OCI-LY7 (cell line): ENCODE data around the gene PLTP. TPM values are rescaled to one million over a fixed set of nuclear protein-coding genes. Genes with fewer than 3 reads are reported as not detected.

Experiments used
- BruUV-seq: library from RNA; stranded (reverse); fragments of 400-500 nt; replicated peaks from 2 replicates; lab custom pipeline; 2021; lab: Mats Ljungman, UMichigan
- CTCF ChIA-PET: fragments of 300-600 bp; sonication (Branson Sonifier 250); formaldehyde crosslinking; loops from one replicate; lab custom pipeline; 2022; ENCODE audit warnings: antibody characterized with exemption; ENCODE audit not compliant: unreplicated experiment; lab: Charles Lee
- POLR2A ChIA-PET: fragments of 300-600 bp; sonication (Branson Sonifier 250); formaldehyde crosslinking; loops from one replicate; lab custom pipeline; 2022; ENCODE audit warnings: antibody characterized with exemption; lab: Charles Lee
- DNase-seq: peaks from one replicate; pipeline ENCODE4 v3.0.0-alpha.2; 2015; ENCODE audit warnings: low spot score
- H2AFZ ChIP-seq: fragments of 200-600 bp; sonication (generic), shearing (Covaris generic); 2 replicates; pipeline ENCODE4 v1.6.1; 2014; ENCODE audit warnings: mild to moderate bottlenecking, antibody characterized with exemption, low read length, moderate library complexity
- H3K27ac ChIP-seq: fragments of 200-600 bp; sonication (generic); 2 replicates; pipeline ENCODE4 v1.5.1; 2014; ENCODE audit warnings: mixed run types, low read depth, mild to moderate bottlenecking, moderate library complexity, low read length, inconsistent platforms; ENCODE audit not compliant: poor library complexity, severe bottlenecking
- H3K36me3 ChIP-seq: fragments of 200-600 bp; sonication (generic); 2 replicates; pipeline ENCODE4 v1.6.1; 2014; ENCODE audit warnings: mild to moderate bottlenecking, antibody characterized with exemption, low read length, moderate library complexity, mixed read lengths; ENCODE audit not compliant: insufficient read depth
- H3K4me1 ChIP-seq: fragments of 200-600 bp; sonication (generic); 2 replicates; pipeline ENCODE4 v1.5.1; 2014; ENCODE audit warnings: mild to moderate bottlenecking, low read length; ENCODE audit not compliant: insufficient read depth, poor library complexity, severe bottlenecking
- H3K4me2 ChIP-seq: fragments of 200-600 bp; sonication (generic); 2 replicates; pipeline ENCODE4 v1.6.1; 2014; ENCODE audit warnings: mild to moderate bottlenecking, low read length
- H3K4me3 ChIP-seq: fragments of 200-600 bp; sonication (generic); 2 replicates; pipeline ENCODE4 v1.5.1; 2014; ENCODE audit warnings: mild to moderate bottlenecking, low read depth, low read length; ENCODE audit not compliant: poor library complexity, severe bottlenecking
- H3K79me2 ChIP-seq: fragments of 200-600 bp; sonication (generic); 2 replicates; pipeline ENCODE4 v1.6.1; 2016; ENCODE audit warnings: low read depth, mild to moderate bottlenecking, low read length, moderate library complexity, mixed read lengths; ENCODE audit not compliant: insufficient read depth
- H3K9me2 ChIP-seq: fragments of 200-600 bp; sonication (generic); 2 replicates; pipeline ENCODE4 v1.6.1; 2016; ENCODE audit warnings: mild to moderate bottlenecking, low read length, mixed read lengths; ENCODE audit not compliant: insufficient read depth
- H3K9me3 ChIP-seq: fragments of 200-600 bp; sonication (generic); 2 replicates; pipeline ENCODE4 v1.6.1; 2014; ENCODE audit warnings: mild to moderate bottlenecking, mixed run types, low read length, mixed read lengths
- H4K20me1 ChIP-seq: fragments of 200-600 bp; sonication (generic); 2 replicates; pipeline ENCODE4 v1.6.1; 2014; ENCODE audit warnings: mild to moderate bottlenecking, antibody characterized with exemption, low read length, moderate library complexity, mixed read lengths; ENCODE audit not compliant: insufficient read depth
- EZH2phosphoT487 ChIP-seq: fragments of 200-600 bp; sonication (generic); IDR thresholded peaks from 2 replicates; pipeline ENCODE4 v1.6.1; 2018; ENCODE audit warnings: low read depth, borderline replicate concordance, mild to moderate bottlenecking, mixed run types, antibody characterized with exemption, low read length, moderate library complexity, mixed read lengths
- intact Hi-C: fragments of 100-400 bp; cut with micrococcal nuclease; formaldehyde crosslinking; loops from one replicate; pipeline ENCODE4 v1.10.0; 2022; ENCODE audit not compliant: unreplicated experiment
- total RNA-seq, 2 experiments: library from RNA; depleted of rRNA in 1 of 2; stranded (reverse); fragments of >200 nt in 1 of 2; shearing (Covaris generic) in 1 of 2; gene quantifications; 2 replicates each; pipeline ENCODE4 v1.2.3, GENCODE V29; 2014 to 2022
- TF ChIP-seq, protein P1 (sequence below): fragments of 200-600 bp; sonication (generic); conservative IDR thresholded peaks from 2 replicates; pipeline ENCODE4 v1.5.1; 2014; ENCODE audit warnings: mild to moderate bottlenecking, antibody characterized with exemption, low read length, moderate library complexity, mixed read lengths

Gene PLTP
- total RNA-seq, 2 experiments from 2014 or later: 12.7 to 17.1 TPM

DNA sequence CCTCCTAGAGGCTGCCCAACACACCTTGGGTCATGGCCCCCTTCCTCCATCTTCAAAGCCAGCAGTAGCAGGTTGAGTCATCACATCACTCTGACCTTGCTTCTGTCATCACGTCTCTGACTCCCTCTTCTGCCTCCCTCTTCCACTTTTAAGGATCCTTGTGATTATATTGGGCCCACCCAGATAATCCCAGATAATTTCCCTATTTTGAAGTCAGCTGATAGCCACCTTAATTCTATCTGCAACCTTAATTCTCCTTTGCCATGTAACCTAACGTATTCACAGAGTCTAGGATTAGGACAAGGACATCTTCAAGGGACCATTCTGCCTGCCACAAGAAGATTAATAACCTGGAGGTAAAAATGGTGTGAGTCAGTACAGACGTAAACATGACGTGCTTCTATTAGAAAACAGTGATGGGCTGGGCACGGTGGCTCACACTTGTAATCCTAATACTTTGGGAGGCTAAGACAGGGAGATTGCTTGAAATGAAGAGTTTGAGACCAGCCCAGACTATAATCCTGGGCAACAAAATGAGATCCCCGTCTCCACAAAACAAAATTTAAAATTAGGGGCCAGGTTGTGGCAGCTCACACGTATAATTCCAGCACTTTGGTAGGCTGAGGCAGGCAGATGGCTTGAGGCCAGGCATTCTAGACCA is 51.3 kb downstream of the PLTP start:
- Histone ChIP-seq H3K4me1 (peaks cover 19% of the 10 kb centered on the region), H4K20me1 (no peaks in the 10 kb centered on the region), H3K79me2 (peaks cover 24% of the 10 kb centered on the region; the same call in 1 of the 2 replicates), H2AFZ (no peak overlapping the region), H3K9me3 (no peaks in the 10 kb centered on the region), H3K27ac (no peak overlapping the region), H3K36me3 (no peaks in the 10 kb centered on the region), H3K9me2 (no peaks in the 10 kb centered on the region), H3K4me3 (no peak overlapping the region), H3K4me2 (no peak overlapping the region)
- intact Hi-C loops: no loop called here
- BruUV-seq: no TSS peak
- TF ChIP-seq, protein P1, sequence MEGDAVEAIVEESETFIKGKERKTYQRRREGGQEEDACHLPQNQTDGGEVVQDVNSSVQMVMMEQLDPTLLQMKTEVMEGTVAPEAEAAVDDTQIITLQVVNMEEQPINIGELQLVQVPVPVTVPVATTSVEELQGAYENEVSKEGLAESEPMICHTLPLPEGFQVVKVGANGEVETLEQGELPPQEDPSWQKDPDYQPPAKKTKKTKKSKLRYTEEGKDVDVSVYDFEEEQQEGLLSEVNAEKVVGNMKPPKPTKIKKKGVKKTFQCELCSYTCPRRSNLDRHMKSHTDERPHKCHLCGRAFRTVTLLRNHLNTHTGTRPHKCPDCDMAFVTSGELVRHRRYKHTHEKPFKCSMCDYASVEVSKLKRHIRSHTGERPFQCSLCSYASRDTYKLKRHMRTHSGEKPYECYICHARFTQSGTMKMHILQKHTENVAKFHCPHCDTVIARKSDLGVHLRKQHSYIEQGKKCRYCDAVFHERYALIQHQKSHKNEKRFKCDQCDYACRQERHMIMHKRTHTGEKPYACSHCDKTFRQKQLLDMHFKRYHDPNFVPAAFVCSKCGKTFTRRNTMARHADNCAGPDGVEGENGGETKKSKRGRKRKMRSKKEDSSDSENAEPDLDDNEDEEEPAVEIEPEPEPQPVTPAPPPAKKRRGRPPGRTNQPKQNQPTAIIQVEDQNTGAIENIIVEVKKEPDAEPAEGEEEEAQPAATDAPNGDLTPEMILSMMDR: no peak
- no peak for TF ChIP-seq EZH2phosphoT487
- DNase-seq: no peak
- POLR2A ChIA-PET: no interaction called here
- CTCF ChIA-PET: no interaction called here

DNA sequence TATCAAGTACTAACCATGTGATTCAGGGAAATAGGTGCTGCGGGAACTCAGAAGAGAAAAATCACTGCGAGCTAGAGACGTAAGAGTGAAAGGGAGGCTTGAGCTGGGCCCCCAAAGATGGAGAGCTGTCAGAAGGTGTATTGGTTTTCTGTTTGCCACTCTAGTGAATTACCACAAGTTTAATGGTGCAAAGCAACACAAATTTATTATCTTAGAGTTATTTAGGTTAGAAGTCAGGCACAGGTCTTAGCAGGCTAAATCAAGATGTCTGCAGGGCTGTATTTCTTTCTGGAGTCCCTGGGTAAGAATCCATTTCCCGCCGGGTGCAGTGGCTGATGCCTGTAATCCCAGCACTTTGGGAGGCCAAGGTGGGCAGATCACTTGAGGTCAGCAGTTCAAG is 52.0 kb downstream of the PLTP start:
- Histone ChIP-seq H4K20me1 (no peaks in the 10 kb centered on the region), H3K9me2 (no peaks in the 10 kb centered on the region), H3K4me1 (peaks cover 20% of the 10 kb centered on the region), H3K4me2 (no peak overlapping the region), H3K27ac (no peak overlapping the region), H3K9me3 (no peaks in the 10 kb centered on the region), H3K36me3 (no peaks in the 10 kb centered on the region), H3K4me3 (no peak overlapping the region), H2AFZ (no peak overlapping the region), H3K79me2 (peaks cover 25% of the 10 kb centered on the region; the same call in 1 of the 2 replicates)
- DNase-seq: no peak
- TF ChIP-seq, protein P1: no peak
- TF ChIP-seq EZH2phosphoT487: no peak
- ChIA-PET CTCF (no interaction called here), POLR2A (no interaction called here)
- no TSS peak for BruUV-seq
- intact Hi-C loops: no loop called here

GRCh38 chr20:45857882-45858216 is 54.1 kb downstream of the PLTP start:
- ChIA-PET POLR2A (interaction anchor here (0.6 to 1.3 kb wide), 4 partner anchors 15 to 47 kb away, joined by 3 to 4 read pairs (median 4); partner anchors contain the start of gene ZSWIM1), CTCF (interaction anchor here (0.7 kb wide), 1 partner anchor 130 kb away, joined by 3 read pairs; no protein-coding TSS in a partner anchor)
- TF ChIP-seq, protein P1: no peak
- no peak for TF ChIP-seq EZH2phosphoT487
- Histone ChIP-seq H3K9me2 (no peaks in the 10 kb centered on the region), H3K27ac (peak overlapping the region; percentile 42), H4K20me1 (no peaks in the 10 kb centered on the region), H3K4me1 (peaks cover 20% of the 10 kb centered on the region), H2AFZ (peak overlapping the region; percentile 92), H3K36me3 (no peaks in the 10 kb centered on the region), H3K4me3 (peak overlapping the region; percentile 91), H3K4me2 (peak overlapping the region; percentile 96), H3K9me3 (no peaks in the 10 kb centered on the region), H3K79me2 (peaks cover 25% of the 10 kb centered on the region; the same call in 1 of the 2 replicates)
- intact Hi-C loops: loop anchor here (1.0 to 2.0 kb wide), 2 partner anchors 46 to 77 kb away; partner anchors contain the start of genes PCIF1 and UBE2C
- peak; percentile 58 for DNase-seq
- BruUV-seq: no TSS peak
